AG04449 (cell line): ENCODE results near the gene SAMD1.

ENCODE experiments used
- CTCF ChIA-PET: fragments of 350-600 bp; formaldehyde crosslinking; extraction: SDS; loops from one replicate; lab custom pipeline; 2021; ENCODE audit warnings: antibody characterized with exemption; lab: Yijun Ruan, JAX
- POLR2A ChIA-PET: fragments of 400-600, 350-600 bp; formaldehyde crosslinking; extraction: SDS; loops from one replicate; lab custom pipeline; 2020; ENCODE audit warnings: antibody characterized with exemption, inconsistent platforms; lab: Yijun Ruan, JAX
- DNase-seq: peaks from one replicate; pipeline ENCODE4 v3.0.0-alpha.2; 2010; ENCODE audit warnings: low read depth, low spot score
- H3K4me3 ChIP-seq: 2 replicates; pipeline ENCODE4 v1.5.1; 2011; ENCODE audit warnings: low read depth, mild to moderate bottlenecking, control low read depth, low read length
- TF ChIP-seq, protein P1 (sequence below): IDR thresholded peaks from one replicate; pipeline ENCODE4 v1.5.1; 2011; ENCODE audit warnings: mild to moderate bottlenecking, moderate library complexity, low read length, control low read depth, inconsistent platforms; ENCODE audit not compliant: insufficient read depth; ENCODE audit errors: missing control alignments

SAMD1 gene

DNA sequence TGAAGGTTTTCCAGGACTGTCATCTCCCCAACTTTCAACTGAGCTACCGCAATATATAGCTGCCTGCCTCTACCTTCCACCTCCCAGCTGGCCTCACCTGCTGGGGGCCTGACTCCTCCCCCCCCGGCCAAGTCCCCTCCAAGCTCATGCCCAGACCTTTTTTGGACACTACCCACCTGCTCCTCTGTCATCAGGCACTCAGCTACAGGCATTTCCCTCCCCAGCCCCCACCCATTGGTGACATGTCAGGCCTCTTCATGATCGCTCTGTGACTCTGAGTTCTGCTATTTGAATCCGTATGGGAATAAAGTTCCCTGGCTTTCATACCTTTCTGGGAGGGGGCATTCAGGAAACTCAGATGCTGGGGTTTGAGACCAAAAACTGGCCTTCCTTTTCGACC, 25.2 kb upstream of the SAMD1 start:
- DNase-seq: no peak
- ChIA-PET POLR2A (no interaction called here), CTCF (interaction anchor here (0.7 to 3.9 kb wide), 10 partner anchors 10 to 236 kb away, joined by 3 to 28 read pairs (median 3); partner anchors contain the start of genes ASF1B and MISP3)
- TF ChIP-seq, protein P1, sequence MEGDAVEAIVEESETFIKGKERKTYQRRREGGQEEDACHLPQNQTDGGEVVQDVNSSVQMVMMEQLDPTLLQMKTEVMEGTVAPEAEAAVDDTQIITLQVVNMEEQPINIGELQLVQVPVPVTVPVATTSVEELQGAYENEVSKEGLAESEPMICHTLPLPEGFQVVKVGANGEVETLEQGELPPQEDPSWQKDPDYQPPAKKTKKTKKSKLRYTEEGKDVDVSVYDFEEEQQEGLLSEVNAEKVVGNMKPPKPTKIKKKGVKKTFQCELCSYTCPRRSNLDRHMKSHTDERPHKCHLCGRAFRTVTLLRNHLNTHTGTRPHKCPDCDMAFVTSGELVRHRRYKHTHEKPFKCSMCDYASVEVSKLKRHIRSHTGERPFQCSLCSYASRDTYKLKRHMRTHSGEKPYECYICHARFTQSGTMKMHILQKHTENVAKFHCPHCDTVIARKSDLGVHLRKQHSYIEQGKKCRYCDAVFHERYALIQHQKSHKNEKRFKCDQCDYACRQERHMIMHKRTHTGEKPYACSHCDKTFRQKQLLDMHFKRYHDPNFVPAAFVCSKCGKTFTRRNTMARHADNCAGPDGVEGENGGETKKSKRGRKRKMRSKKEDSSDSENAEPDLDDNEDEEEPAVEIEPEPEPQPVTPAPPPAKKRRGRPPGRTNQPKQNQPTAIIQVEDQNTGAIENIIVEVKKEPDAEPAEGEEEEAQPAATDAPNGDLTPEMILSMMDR: no peak
- no peak overlapping the region; the same call in 1 of the 2 replicates for H3K4me3 ChIP-seq

DNA sequence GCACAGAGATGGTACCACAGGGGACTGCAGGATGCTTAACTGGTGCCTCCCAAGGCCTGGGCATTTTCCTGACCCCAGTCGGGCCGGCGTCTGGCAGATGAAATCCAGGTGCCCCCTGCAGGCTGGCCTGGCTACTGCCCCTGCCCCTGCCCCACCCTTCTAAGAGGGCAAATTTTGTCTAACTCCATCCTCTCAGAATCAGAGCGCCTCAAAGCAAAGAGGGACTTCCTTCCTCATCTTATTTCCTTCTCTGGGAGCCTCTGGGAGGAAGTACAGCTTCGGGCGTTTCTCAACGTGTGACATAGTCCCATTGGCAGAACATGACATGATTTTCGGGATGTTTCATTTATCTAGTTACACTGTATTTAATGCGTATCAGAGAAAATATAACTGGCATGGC, 24.3 kb upstream of the SAMD1 start:
- CTCF ChIA-PET: interaction anchor here (0.7 to 3.9 kb wide), 13 partner anchors 9 to 242 kb away, joined by 3 to 28 read pairs (median 4); partner anchors contain the start of genes ASF1B and MISP3
- H3K4me3 ChIP-seq: no peak overlapping the region
- POLR2A ChIA-PET: no interaction called here
- TF ChIP-seq, protein P1: peak; percentile 40
- no peak for DNase-seq

DNA sequence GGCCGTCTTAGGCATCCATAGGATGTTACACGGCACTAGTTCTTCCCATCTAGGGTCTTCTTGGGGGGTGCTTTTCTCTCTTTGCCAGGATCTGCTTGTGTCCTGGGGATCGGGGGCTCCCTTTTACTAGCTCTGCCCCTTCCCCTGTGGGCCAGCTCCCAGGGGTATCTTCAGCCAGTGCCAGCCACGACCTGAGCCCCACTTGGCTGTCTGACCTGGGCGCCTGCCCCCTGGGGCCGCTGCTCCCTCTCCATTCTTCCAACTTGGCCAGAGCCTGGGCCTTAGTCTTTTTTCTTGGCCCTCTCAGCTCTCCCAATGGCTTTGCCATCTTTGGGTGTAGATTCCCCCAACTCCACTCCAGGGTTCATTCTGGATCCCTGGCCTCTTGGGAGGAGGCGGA, 23.9 kb upstream of the SAMD1 start:
- ChIA-PET CTCF (interaction anchor here (0.6 to 3.9 kb wide), 13 partner anchors 11 to 241 kb away, joined by 3 to 28 read pairs (median 4); partner anchors contain the start of genes ASF1B and MISP3), POLR2A (no interaction called here)
- TF ChIP-seq, protein P1: no peak
- no peak overlapping the region for H3K4me3 ChIP-seq
- no peak for DNase-seq

DNA sequence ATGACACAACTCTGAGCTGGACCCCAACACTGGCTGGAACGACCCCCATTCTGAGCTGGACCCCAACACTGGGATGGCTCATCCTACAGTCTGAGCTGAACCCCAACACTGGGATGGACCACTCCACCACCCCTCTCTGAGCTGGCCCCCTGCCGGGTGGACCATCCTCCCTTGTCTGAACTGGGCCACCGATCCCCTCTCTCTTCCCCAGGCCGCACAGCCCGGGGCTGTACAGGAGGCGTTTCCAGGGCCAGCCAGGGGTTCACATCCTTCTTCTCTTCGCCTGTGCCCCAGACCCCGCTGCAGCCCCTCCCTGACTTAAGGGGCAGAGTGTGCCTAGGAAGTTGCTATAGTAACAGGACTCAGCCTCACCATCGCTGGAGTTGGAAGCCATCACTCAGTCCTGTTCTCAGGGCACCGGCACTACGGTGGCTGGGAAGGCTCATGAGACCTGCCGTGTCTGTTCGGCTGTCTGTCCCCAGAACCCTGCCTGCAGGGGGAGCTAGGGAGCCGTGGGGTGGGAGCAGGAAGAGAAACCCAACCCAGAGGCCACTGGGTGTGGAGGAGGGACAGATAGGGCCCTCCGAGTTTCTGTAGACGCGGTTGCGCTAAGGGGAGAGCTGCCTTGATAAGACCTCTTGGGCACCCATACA, 23.3 kb upstream of the SAMD1 start:
- ChIA-PET CTCF (interaction anchor here (0.6 to 3.9 kb wide), 12 partner anchors 10 to 241 kb away, joined by 3 to 28 read pairs (median 4); partner anchors contain the start of genes ASF1B and MISP3), POLR2A (no interaction called here)
- TF ChIP-seq, protein P1: no peak
- H3K4me3 ChIP-seq: no peak overlapping the region
- DNase-seq: no peak

DNA sequence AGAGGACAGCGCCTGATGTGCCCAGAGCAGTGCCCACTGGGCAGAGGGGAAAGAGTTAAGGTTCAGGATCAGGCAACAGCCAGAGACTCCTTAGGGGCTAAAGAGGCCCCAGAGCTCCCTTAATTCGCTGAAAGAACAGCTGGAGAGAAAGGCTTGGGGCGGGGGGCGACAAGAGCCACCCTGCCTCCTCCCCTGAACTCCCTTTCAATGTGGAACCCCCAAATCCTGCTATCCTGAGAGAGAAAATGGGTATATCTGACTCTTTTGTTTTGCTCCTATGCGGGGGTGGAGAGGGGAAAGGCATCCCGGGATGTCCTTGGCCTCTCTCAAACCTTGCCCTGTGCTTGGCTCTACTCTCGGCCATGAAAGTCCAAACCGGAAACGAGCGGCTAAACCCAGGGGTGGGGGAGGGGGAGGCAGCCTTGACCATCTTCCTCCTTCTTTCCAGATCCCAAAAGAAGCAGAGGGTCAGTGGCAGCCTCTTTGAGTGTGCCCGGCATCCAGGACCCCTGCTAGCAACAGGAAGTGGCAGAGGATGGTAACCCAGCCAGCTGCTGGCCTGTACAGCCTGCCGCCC, 22.3 kb upstream of the SAMD1 start:
- DNase-seq: no peak
- TF ChIP-seq, protein P1: no peak
- no peak overlapping the region for H3K4me3 ChIP-seq
- ChIA-PET CTCF (interaction anchor here (0.8 to 3.9 kb wide), 6 partner anchors 20 to 235 kb away, joined by 4 to 28 read pairs (median 5); partner anchors contain the start of genes ASF1B and MISP3), POLR2A (no interaction called here)
